HG03175 (cell line): Measurements from ENCODE around the gene CD9.

ENCODE experiments used
- ATAC-seq: cut with Tn5 transposase; IDR thresholded peaks from one replicate; pipeline ENCODE4 v1.9.1; 2021; ENCODE audit warnings: mild to moderate bottlenecking, moderate library complexity; ENCODE audit not compliant: unreplicated experiment

Gene CD9

DNA sequence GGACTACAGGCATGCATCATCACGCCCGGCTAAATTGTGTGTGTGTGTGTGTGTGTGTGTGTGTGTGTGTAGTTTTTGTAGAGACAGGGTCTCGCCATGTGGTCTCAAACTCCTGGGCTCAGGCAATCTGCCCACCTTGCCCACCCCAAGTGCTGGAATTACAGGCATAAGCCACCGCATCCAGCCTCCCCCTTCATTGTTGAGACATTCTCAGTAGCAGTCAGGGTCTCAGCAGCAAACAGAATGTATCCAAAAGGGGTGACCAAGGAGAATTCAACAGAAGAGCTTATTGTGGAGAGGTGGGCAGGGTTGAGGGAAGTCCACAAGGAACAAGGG, 73.0 kb downstream of the CD9 start:
- ATAC-seq = no peak

- ATAC-seq = no peak
Measured at GRCh38 chr12:6273541-6274230, 73.5 kb downstream of the CD9 start.

GRCh38 chr12:6274231-6275221, 74.3 kb downstream of the CD9 start:
- no peak for ATAC-seq

DNA sequence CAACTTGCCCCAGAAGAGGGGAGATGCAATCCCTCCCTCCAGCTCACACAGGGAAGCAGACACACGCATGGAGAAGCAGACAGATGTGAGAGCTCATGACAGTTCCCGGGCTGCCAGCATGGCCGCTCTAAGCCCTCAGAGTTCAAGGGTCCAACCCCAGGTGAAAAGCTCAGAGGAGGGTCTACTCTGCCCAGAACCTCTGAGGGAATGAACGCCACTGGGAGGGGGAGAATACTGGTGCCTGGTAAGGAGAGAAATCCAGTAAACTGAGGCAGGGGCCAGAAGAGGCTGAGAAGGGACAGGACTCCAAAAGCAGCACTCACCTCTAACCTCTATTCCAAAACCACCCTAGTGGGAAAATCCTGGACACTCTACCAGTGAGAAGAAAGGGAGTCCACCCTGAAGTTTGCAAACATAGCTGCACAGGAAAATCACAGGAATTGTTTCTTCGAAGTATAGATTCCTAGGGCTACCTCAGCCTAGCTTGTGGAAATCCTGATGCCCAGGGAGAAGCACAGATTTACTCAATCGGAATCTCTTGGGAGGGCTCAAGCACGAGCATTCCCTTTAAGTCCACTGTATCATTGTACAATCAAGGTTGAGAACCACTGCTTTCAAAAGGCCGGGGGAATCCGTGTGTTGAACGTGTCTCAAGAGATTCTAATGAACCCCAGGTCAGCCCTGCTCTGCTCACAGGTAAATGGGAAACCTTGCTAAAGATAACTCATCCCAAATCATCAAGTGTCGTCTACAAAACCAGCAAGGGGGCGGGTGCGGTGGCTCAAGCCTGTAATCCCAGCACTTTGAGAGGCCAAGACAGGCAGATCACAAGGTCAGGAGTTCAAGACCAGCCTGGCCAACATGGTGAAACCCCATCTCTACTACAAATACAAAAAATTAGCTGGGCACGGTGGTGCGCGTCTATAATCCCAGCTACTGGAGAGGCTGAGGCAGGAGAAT, 76.0 kb downstream of the CD9 start:
- ATAC-seq = no peak

- ATAC-seq = no peak
Measured at GRCh38 chr12:6276956-6277620, 76.9 kb downstream of the CD9 start.

- ATAC-seq = no peak
Measured at GRCh38 chr12:6277982-6278438, 77.8 kb downstream of the CD9 start.

DNA sequence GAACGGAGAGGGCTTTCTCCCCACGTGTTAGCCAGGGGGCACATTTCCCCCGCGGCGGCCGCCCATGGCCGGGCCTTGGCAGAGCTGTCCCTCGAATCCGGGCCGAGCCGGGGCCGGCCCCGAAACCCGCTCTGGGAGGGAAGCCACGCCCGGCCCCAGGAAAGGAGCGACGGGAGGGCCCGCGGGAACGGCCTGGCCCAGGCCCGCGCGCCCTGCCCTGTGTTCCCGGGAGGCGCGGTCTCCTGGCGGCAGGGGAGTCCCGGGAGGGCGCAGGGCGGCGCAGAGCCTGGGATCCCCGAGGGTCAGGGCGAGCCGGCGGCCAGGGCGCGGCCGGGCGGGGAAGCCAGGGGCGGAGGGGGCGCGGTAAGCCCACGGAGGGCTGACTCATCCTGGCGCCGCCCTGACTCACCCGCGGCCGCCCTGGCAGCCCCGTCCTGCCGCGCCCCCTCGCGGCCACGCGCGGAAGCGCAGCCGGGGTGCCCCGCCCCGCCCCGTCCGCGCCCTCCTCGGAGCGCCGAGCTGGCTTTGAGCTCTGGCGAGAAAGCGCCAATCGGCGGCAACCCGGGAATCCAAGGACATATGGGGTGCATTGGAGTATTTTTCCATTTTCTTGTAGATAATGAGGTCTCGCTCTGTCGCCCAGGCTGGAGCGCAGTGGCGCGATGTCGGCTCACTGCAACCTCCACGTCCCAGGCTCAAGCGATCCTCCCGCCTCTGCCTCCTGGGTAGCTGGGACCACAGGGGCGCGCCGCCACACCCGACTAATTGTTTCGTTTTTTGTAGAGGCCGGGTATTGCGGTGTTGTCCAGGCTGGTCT, 78.4 kb downstream of the CD9 start:
- ATAC-seq = peak; percentile 73

DNA sequence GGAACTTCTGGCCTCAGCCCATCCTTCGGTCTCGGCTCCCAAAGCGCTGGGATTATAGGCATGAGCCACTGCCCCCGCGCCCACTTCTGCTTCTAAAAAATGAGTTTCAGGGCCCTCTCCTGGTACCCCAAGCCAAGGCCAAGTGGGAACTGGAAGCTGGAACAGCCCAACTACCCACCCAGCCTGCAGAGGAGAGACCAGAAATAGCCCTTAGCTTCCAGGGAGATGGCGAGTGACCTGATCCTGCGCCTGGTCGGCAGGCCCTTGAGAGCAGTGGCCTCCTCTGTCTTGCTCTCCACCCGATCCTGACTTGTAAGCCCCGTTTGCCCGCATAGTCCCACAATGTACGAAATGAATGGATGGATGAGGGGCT, 79.0 kb downstream of the CD9 start:
- ATAC-seq = no peak

DNA sequence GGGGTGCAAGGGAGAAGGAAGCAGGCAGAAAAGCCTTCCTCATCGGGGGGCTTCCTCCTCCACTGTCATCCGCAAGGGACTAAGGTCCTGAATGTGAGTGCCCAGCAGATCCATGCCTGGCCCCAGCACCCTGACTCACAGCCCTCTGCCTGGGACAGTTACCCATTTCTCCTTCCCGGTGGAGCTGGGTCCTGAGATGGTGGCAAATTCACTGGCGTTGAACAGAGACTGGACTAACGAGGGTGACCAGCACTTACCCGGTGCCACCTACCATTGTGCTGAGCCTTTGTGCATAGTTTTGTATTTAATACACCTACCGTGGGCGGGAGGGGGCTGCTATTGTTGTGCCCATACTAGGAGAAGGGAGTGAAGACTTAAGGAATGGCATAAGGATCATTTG, 79.4 kb downstream of the CD9 start:
- ATAC-seq = no peak

DNA sequence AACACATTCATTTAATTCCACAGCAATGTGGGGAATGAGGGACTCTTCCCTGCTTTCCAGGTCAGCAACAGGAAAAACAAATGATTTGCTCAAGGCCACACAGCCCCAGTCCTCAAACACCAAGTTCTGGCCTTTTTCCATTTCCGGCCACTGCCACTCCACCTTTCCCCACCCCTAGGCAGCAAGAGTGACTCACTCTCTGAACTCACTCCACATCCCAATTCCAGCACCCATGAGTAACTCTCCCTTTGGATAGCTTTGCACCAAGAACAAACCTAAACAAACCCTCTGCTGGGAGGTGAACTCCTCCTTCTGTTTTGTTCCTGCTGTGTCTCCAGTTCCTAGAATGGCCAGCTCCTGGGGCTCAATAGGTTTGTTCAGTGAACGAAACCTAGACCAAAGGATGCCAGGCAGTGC, 79.9 kb downstream of the CD9 start:
- ATAC-seq = no peak

DNA sequence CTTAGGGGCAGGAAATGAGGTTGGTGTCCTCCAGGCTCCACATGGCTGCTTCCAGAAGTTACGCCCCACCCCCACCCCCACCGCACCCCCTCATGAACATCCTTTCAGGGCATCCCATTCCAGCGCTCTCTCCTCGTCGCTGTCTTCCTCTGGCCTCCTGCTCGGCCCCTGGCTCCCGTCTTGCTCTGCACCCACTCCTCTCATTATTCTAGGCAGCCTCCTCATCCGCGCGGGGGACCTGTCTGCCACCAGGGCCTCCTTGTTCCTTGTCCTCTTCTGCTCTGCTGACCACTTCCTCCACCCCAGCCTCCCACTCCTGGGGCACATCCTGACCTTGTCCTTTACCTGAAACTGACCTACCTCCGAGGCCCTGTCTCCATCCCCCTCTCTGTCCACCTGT, 80.5 kb downstream of the CD9 start:
- ATAC-seq = no peak

DNA sequence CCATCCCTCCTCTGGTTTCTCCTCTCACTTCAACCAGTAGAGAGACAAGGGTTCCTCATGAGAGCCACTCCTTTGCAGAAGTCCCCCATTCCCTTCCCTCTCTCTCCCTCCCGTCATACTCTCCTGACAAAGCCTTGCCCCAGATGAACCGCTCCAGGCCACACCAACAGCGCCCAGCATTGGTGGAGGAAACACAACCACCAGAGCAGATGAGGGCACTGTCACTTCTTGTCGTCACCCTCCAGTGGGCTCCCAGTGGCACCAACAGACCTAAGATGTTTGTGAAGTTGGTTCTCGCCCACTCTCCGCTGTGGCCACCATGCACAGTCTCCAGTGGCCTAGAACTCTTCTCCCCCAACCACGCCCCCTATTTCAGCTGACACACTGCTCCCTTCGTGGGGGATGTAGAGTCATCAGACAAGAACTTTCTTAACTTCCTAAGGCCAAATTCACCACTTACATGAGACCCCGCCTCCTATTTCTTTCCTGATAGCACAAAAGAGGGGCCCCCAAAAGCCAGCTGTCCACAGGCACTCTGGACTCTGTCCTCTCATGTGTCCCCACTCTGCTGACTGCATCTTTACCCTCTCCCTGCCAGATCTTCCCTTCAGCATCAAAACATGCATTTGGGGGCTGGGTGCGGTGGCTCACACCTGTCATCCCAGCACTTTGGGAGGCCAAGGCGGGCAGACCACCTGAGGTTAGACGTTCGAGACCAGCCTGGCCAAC, 81.0 kb downstream of the CD9 start:
- no peak for ATAC-seq

- ATAC-seq = no peak
Measured at GRCh38 chr12:6282453-6282840, 82.2 kb downstream of the CD9 start.

- ATAC-seq = no peak
Measured at GRCh38 chr12:6284273-6284672, 84.1 kb downstream of the CD9 start.

DNA sequence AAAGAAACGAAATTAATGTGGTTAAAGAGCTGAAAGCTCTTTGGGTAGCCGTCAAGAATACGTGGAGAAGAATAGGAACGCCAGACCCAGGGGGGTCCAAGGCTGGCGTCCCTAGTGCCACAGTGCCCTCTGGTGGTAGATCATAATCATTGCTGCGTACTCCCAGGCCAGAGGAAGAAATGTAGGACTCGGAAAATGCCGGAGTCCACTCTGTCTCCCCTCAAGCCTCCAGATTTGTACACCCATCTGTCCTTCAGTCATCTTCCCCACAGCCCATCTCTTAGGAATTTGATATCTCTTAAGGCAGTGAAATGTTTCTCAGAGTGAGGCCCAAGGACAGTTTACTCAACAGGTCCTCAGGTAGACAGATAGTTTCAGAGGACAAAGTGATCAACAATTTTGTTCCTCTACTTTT, 84.9 kb downstream of the CD9 start:
- no peak for ATAC-seq

- ATAC-seq = no peak
Measured at GRCh38 chr12:6285532-6286306, 85.5 kb downstream of the CD9 start.
